HG02840 (cell line): Measurements from ENCODE around the gene DDIT3.

ENCODE experiments used
- ATAC-seq: cut with Tn5 transposase; IDR thresholded peaks from one replicate; pipeline ENCODE4 v1.9.1; 2021; ENCODE audit warnings: mild to moderate bottlenecking, moderate library complexity, moderate number of reproducible peaks; ENCODE audit not compliant: unreplicated experiment, low FRiP score

The DDIT3 gene

DNA sequence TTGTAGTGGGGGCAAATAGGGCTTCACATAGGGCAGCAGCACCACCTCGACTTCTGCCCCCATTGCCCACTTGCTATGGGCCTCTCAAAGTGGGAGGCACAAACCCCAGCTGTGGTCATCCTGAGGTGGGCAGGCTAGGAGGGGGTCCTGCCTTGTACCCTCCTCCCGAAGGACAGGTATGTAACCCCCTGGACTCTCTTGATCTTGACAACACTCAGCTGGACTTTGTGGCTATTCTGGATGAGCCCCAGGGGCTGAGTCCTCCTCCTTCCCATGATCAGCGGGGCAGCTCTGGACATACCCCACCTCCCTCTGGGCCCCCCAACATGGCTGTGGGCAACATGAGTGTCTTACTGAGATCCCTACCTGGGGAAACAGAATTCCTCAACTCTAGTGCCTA, 48.7 kb downstream of the DDIT3 start:
- ATAC-seq, result no peak

DNA sequence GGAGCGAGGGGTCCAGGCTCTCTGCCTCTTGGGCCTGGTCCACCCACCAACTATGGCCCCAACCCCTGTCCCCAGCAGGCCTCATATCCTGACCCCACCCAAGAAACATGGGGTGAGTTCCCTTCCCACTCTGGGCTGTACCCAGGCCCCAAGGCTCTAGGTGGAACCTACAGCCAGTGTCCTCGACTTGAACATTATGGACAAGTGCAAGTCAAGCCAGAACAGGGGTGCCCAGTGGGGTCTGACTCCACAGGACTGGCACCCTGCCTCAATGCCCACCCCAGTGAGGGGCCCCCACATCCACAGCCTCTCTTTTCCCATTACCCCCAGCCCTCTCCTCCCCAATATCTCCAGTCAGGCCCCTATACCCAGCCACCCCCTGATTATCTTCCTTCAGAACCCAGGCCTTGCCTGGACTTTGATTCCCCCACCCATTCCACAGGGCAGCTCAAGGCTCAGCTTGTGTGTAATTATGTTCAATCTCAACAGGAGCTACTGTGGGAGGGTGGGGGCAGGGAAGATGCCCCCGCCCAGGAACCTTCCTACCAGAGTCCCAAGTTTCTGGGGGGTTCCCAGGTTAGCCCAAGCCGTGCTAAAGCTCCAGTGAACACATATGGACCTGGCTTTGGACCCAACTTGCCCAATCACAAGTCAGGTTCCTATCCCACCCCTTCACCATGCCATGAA, 49.2 kb downstream of the DDIT3 start:
- no peak for ATAC-seq

DNA sequence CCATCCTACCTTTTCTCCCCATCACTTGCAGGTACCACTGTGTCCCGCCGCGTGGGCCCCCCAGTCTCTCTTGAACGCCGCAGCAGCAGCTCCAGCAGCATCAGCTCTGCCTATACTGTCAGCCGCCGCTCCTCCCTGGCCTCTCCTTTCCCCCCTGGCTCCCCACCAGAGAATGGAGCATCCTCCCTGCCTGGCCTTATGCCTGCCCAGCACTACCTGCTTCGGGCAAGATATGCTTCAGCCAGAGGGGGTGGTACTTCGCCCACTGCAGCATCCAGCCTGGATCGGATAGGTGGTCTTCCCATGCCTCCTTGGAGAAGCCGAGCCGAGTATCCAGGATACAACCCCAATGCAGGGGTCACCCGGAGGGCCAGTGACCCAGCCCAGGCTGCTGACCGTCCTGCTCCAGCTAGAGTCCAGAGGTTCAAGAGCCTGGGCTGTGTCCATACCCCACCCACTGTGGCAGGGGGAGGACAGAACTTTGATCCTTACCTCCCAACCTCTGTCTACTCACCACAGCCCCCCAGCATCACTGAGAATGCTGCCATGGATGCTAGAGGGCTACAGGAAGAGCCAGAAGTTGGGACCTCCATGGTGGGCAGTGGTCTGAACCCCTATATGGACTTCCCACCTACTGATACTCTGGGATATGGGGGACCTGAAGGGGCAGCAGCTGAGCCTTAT, 49.9 kb downstream of the DDIT3 start:
- ATAC-seq, result no peak

DNA sequence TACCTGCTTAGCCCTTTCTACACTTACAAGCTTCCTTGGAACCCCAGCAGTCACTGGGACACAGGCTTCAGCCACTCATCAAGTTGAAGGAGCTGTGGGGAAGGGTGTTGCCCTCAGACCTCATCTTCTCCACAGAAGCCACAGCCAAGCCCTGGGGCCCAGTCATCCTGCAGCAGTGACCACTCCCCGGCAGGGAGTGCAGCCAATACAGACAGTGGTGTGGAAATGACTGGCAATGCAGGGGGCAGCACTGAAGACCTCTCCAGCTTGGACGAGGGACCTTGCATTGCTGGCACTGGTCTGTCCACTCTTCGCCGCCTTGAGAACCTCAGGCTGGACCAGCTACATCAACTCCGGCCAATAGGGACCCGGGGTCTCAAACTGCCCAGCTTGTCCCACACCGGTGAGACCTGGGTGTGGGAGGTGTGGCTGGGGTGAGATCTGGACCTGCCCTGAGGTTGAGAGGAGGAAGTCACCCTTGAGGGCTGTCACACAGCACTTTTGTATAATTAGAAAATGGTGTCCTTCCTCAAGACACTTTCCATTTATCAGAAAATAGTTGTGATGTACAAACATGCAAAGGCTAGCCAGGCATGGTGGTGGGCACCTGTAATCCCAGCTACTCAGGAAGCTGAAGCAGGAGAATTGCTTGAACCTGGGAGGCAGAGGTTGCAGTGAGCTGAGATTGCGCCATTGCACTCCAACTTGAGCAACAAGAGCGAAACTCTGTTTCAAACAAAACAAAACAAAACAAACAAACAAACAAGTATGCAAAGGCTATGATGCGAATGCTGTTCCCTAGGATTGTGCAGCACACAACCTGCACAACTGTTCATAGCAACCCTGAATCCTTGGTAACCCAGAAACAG, 50.8 kb downstream of the DDIT3 start:
- no peak for ATAC-seq

DNA sequence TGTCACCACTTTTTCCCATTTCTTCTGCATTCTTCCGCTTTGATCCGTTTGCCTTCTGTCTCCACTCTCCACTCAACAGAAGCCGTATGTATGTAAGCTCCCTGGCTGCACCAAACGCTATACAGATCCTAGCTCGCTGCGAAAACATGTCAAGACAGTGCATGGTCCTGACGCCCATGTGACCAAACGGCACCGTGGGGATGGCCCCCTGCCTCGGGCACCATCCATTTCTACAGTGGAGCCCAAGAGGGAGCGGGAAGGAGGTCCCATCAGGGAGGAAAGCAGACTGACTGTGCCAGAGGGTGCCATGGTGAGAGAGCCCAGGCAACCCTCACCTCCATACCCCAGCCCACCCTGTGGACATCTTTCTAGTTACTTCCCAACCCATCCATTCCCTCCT, 52.4 kb downstream of the DDIT3 start:
- ATAC-seq, result no peak

DNA sequence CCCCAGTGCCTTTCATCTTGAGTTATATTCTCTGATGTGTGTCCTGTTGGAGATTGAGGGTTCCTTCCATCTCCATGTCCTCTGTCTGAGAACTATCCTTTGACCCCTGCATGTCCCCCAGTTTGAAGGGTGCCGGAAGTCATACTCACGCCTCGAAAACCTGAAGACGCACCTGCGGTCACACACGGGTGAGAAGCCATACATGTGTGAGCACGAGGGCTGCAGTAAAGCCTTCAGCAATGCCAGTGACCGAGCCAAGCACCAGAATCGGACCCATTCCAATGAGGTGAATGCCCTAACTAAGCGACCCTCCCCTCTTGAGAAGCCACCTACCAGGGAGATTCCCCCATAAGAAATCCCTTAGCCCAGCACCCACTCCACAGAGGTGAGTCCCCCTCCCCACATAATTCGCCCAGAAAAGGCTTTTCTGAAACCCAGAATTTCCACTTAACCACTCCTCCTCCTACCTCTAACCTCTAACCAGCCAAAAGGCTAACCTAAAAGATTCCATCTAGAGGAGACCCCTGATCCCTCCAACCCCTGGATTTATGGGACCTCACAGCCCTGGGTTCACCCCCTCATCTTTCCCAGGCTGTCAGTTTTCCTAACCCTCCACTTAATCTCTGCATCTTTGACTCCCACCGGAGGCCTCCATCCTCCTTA, 53.0 kb downstream of the DDIT3 start:
- ATAC-seq, result no peak
